Activated CD4-positive, CD25-positive, alpha-beta regulatory T cell treated with anti-CD3 and anti-CD28 coated beads, Interleukin-2, amount 50 U/mL, for 24 hours (primary cell): ENCODE measurements around the gene MIOS.

ENCODE experiments used
- ATAC-seq, 2 donors: fragments of 150-1000 bp; cut with Tn5 transposase; one replicate each; pipeline ENCODE4 v1.10.0; 2021; ENCODE audit warnings: mild to moderate bottlenecking in 1 of 2, moderate library complexity in 1 of 2

MIOS gene

GRCh38 chr7:7584653-7585052 is 18.0 kb downstream of the MIOS start:
- no peak for ATAC-seq

- no peak for ATAC-seq
These were observed 18.7 kb downstream of the MIOS start for GRCh38 chr7:7585241-7585928.

GRCh38 chr7:7595451-7595850 is 28.8 kb downstream of the MIOS start:
- no peak for ATAC-seq

- ATAC-seq, result no peak
These were observed 29.5 kb downstream of the MIOS start for GRCh38 chr7:7596176-7596575.

GRCh38 chr7:7607010-7607409 is 40.3 kb downstream of the MIOS start:
- ATAC-seq, result no peak

GRCh38 chr7:7609330-7609729 is 42.6 kb downstream of the MIOS start:
- ATAC-seq, result no peak

GRCh38 chr7:7612519-7612918 is 45.8 kb downstream of the MIOS start:
- ATAC-seq, result no peak

- no peak for ATAC-seq
These were observed 46.5 kb downstream of the MIOS start for GRCh38 chr7:7613210-7613609.

GRCh38 chr7:7614018-7614741 is 47.5 kb downstream of the MIOS start:
- ATAC-seq, result peak; percentile 63 to 75

GRCh38 chr7:7617550-7617949 is 50.9 kb downstream of the MIOS start:
- no peak for ATAC-seq

- no peak for ATAC-seq
These were observed 51.7 kb downstream of the MIOS start for GRCh38 chr7:7618410-7618809.

- ATAC-seq, result no peak
These were observed 53.6 kb downstream of the MIOS start for GRCh38 chr7:7620236-7620635.

- no peak for ATAC-seq
These were observed 54.0 kb downstream of the MIOS start for GRCh38 chr7:7620644-7621210.

- ATAC-seq, result no peak
These were observed 61.8 kb downstream of the MIOS start for GRCh38 chr7:7628476-7628875.

GRCh38 chr7:7630626-7631329 is 64.1 kb downstream of the MIOS start:
- ATAC-seq, result peak in 1 of 2 donors; percentile 38

GRCh38 chr7:7639421-7639820 is 72.7 kb downstream of the MIOS start:
- no peak for ATAC-seq

- ATAC-seq, result peak; percentile 35 to 45
These were observed 73.2 kb downstream of the MIOS start for GRCh38 chr7:7639847-7640220.

GRCh38 chr7:7640221-7641128 is 73.8 kb downstream of the MIOS start, which contains the start of gene UMAD1:
UMAD1 (plus strand) TSS chr7:7640752; CDS start chr7:7673372, 32,620 bp downstream.
- ATAC-seq, result peak; percentile 96

GRCh38 chr7:7641129-7641663 is 74.5 kb downstream of the MIOS start:
- ATAC-seq, result no peak

- no peak for ATAC-seq
These were observed 75.4 kb downstream of the MIOS start for GRCh38 chr7:7642081-7642480.

GRCh38 chr7:7647495-7648036 is 80.9 kb downstream of the MIOS start:
- no peak for ATAC-seq
